H9 (cell line): ENCODE results near the gene KREMEN1. TPM values are rescaled to one million over a fixed set of nuclear protein-coding genes. Genes with fewer than 3 reads are reported as not detected.

ENCODE experiments used
- DNase-seq: peaks from one replicate; pipeline ENCODE4 v3.0.0-alpha.2; 2017
- H2AFZ ChIP-seq: one replicate; pipeline ENCODE4 v1.6.1; 2013; ENCODE audit warnings: mild to moderate bottlenecking, low read length, control low read depth, moderate library complexity
- H2AK5ac ChIP-seq: 2 replicates; pipeline ENCODE4 v1.6.1; 2013; ENCODE audit warnings: low read length, control low read depth, mixed read lengths; ENCODE audit not compliant: insufficient read length
- H2BK120ac ChIP-seq: one replicate; pipeline ENCODE4 v1.6.1; 2013; ENCODE audit warnings: low read depth, mild to moderate bottlenecking, low read length, control low read depth, inconsistent platforms; ENCODE audit not compliant: poor library complexity, severe bottlenecking
- H2BK12ac ChIP-seq: 2 replicates; pipeline ENCODE4 v1.6.1; 2013; ENCODE audit warnings: low read length, control low read depth, mixed read lengths, low read depth; ENCODE audit not compliant: insufficient read length
- H2BK15ac ChIP-seq: 2 replicates; pipeline ENCODE4 v1.6.1; 2013; ENCODE audit warnings: low read depth, low read length, control low read depth
- H2BK20ac ChIP-seq: one replicate; pipeline ENCODE4 v1.6.1; 2013; ENCODE audit warnings: low read depth, mild to moderate bottlenecking, low read length, control low read depth, inconsistent platforms; ENCODE audit not compliant: poor library complexity, severe bottlenecking
- H2BK5ac ChIP-seq: 2 replicates; pipeline ENCODE4 v1.6.1; 2013; ENCODE audit warnings: low read length, control low read depth, mixed read lengths; ENCODE audit not compliant: insufficient read length
- H3K14ac ChIP-seq: 2 replicates; pipeline ENCODE4 v1.6.1; 2013; ENCODE audit warnings: low read length, control low read depth; ENCODE audit not compliant: insufficient read depth
- H3K18ac ChIP-seq: 2 replicates; pipeline ENCODE4 v1.6.1; 2013; ENCODE audit warnings: low read depth, mild to moderate bottlenecking, mixed read lengths, low read length, control low read depth; ENCODE audit not compliant: insufficient read length
- H3K23ac ChIP-seq: 2 replicates; pipeline ENCODE4 v1.6.1; 2013; ENCODE audit warnings: low read length, control low read depth, mixed read lengths, low read depth; ENCODE audit not compliant: insufficient read length
- H3K23me2 ChIP-seq: 2 replicates; pipeline ENCODE4 v1.6.1; 2013; ENCODE audit warnings: low read depth, mild to moderate bottlenecking, mixed read lengths, low read length, control low read depth; ENCODE audit not compliant: insufficient read length, poor library complexity, severe bottlenecking
- H3K27ac ChIP-seq: 2 replicates; pipeline ENCODE4 v1.5.1; 2013; ENCODE audit warnings: low read length, control low read depth, mixed read lengths, low read depth; ENCODE audit not compliant: insufficient read length
- H3K27me3 ChIP-seq: 2 replicates; pipeline ENCODE4 v1.6.1; 2013; ENCODE audit warnings: low read length, control low read depth, inconsistent platforms; ENCODE audit not compliant: insufficient read depth
- H3K4ac ChIP-seq: 2 replicates; pipeline ENCODE4 v1.6.1; 2013; ENCODE audit warnings: low read depth, mild to moderate bottlenecking, control low read depth, inconsistent platforms, low read length, moderate library complexity
- H3K4me1 ChIP-seq: 2 replicates; pipeline ENCODE4 v1.6.1; 2013; ENCODE audit warnings: low read length, control low read depth, inconsistent platforms; ENCODE audit not compliant: insufficient read depth
- H3K4me2 ChIP-seq: 2 replicates; pipeline ENCODE4 v1.6.1; 2013; ENCODE audit warnings: low read length, control low read depth, mixed read lengths; ENCODE audit not compliant: insufficient read length, insufficient read depth
- H3K56ac ChIP-seq: 2 replicates; pipeline ENCODE4 v1.6.1; 2013; ENCODE audit warnings: low read depth, mild to moderate bottlenecking, mixed read lengths, low read length, control low read depth; ENCODE audit not compliant: insufficient read length
- H3K79me1 ChIP-seq: 2 replicates; pipeline ENCODE4 v1.6.1; 2013; ENCODE audit warnings: low read depth, mild to moderate bottlenecking, moderate library complexity, low read length, control low read depth, inconsistent platforms; ENCODE audit not compliant: insufficient read depth, poor library complexity, severe bottlenecking
- H3K79me2 ChIP-seq: 2 replicates; pipeline ENCODE4 v1.6.1; 2013; ENCODE audit warnings: low read length, control low read depth, inconsistent platforms; ENCODE audit not compliant: insufficient read depth
- H3K9ac ChIP-seq: 2 replicates; pipeline ENCODE4 v1.6.1; 2013; ENCODE audit warnings: low read length, control low read depth, mixed read lengths; ENCODE audit not compliant: insufficient read length; ENCODE audit errors: extremely low read depth
- H3K9me3 ChIP-seq: one replicate; pipeline ENCODE4 v1.6.1; 2013; ENCODE audit warnings: low read depth, low read length, inconsistent platforms; ENCODE audit not compliant: control insufficient read depth
- H3T11ph ChIP-seq: one replicate; pipeline ENCODE4 v1.6.1; 2013; ENCODE audit warnings: mild to moderate bottlenecking, low read length, control low read depth, inconsistent platforms
- H4K20me1 ChIP-seq: one replicate; pipeline ENCODE4 v1.6.1; 2013; ENCODE audit not compliant: control insufficient read depth, insufficient read length, insufficient read depth
- H4K5ac ChIP-seq: 2 replicates; pipeline ENCODE4 v1.6.1; 2013; ENCODE audit warnings: low read depth, mild to moderate bottlenecking, mixed read lengths, low read length, control low read depth; ENCODE audit not compliant: insufficient read length
- H4K8ac ChIP-seq: replicated peaks from 2 replicates; pipeline ENCODE4 v1.6.1; 2013; ENCODE audit warnings: low read length, control low read depth, mixed read lengths, low read depth; ENCODE audit not compliant: insufficient read length
- H4K91ac ChIP-seq: 2 replicates; pipeline ENCODE4 v1.6.1; 2013; ENCODE audit warnings: low read depth, mild to moderate bottlenecking, moderate library complexity, mixed read lengths, low read length, control low read depth; ENCODE audit not compliant: insufficient read length
- H3K27ac Mint-ChIP-seq, 3 experiments: 2 replicates in 2 of 3; 3 replicates in 1 of 3; pipeline ENCODE4 v1.8.0; 2020 to 2021; ENCODE audit warnings: mixed read lengths in 3 of 3, mild to moderate bottlenecking in 1 of 3, moderate library complexity in 1 of 3
- H3K27me3 Mint-ChIP-seq: 2 replicates; pipeline ENCODE4 v1.8.0; 2021; ENCODE audit warnings: low read depth, mild to moderate bottlenecking, moderate library complexity, mixed read lengths
- H3K36me3 Mint-ChIP-seq, 3 experiments: 2 replicates in 2 of 3; 3 replicates in 1 of 3; pipeline ENCODE4 v1.8.0; 2020 to 2021; ENCODE audit warnings: low read depth in 3 of 3, mixed read lengths in 3 of 3; ENCODE audit not compliant: insufficient read depth in 1 of 3
- H3K4me1 Mint-ChIP-seq, 2 experiments: 2 replicates each; pipeline ENCODE4 v1.8.0; 2020; ENCODE audit warnings: mixed read lengths in 2 of 2
- H3K4me3 Mint-ChIP-seq, 2 experiments: 2 replicates in 1 of 2; 3 replicates in 1 of 2; pipeline ENCODE4 v1.8.0; 2020 to 2021; ENCODE audit warnings: mild to moderate bottlenecking in 2 of 2, mixed read lengths in 2 of 2, moderate library complexity in 1 of 2
- H3K9me3 Mint-ChIP-seq, 2 experiments: 2 replicates in 1 of 2; 3 replicates in 1 of 2; pipeline ENCODE4 v1.8.0; 2020; ENCODE audit warnings: mild to moderate bottlenecking in 2 of 2, mixed read lengths in 2 of 2, moderate library complexity in 1 of 2
- WGBS: extraction: QIAGEN DNeasy Blood & Tissue Kit; methylation state at CpG from one replicate; pipeline ENCODE4 v1.1.7; 2013; ENCODE audit warnings: missing lambda C conversion rate, low lambda C conversion rate, mixed read lengths; ENCODE audit not compliant: insufficient read length; ENCODE audit errors: extremely low coverage; 5-methylcytosine and 5-hydroxymethylcytosine counted together
- total RNA-seq: library from RNA; stranded (reverse); gene quantifications from 2 replicates; pipeline ENCODE4 v1.2.1, GENCODE V29; 2021
- TF ChIP-seq, protein P1 (sequence below): fragments of 200-600 bp; sonication (generic); conservative IDR thresholded peaks from 3 replicates; pipeline ENCODE4 v1.8.0; 2021; ENCODE audit warnings: antibody characterized with exemption, mild to moderate bottlenecking

KREMEN1 gene
- total RNA-seq, 1 experiment from 2014 or later, result 2.4 TPM

GRCh38 chr22:29209624-29209929 is 136.7 kb downstream of the KREMEN1 start:
- Histone ChIP-seq H2AFZ (no peak overlapping the region), H2BK120ac (no peak overlapping the region), H3K4me2 (no peak overlapping the region), H3K4me1 (no peaks in the 10 kb centered on the region; the same call in 1 of the 2 replicates), H3K27ac (no peak overlapping the region), H3K79me2 (no peaks in the 10 kb centered on the region), H2BK15ac (no peak overlapping the region), H2AK5ac (no peak overlapping the region), H4K20me1 (no peaks in the 10 kb centered on the region), H4K8ac (no peak overlapping the region), H3K4ac (no peak overlapping the region), H3K9me3 (no peaks in the 10 kb centered on the region), H3T11ph (no peak overlapping the region), H3K56ac (no peak overlapping the region), H4K5ac (no peak overlapping the region), H3K14ac (no peak overlapping the region), H2BK5ac (no peak overlapping the region), H4K91ac (no peak overlapping the region), H3K18ac (no peak overlapping the region), H3K27me3 (no peaks in the 10 kb centered on the region), H3K23ac (no peak overlapping the region), H2BK12ac (no peak overlapping the region), H3K79me1 (no peaks in the 10 kb centered on the region), H3K9ac (no peak overlapping the region), H3K23me2 (peaks cover 4% of the 10 kb centered on the region), H2BK20ac (no peak overlapping the region)
- Mint-ChIP-seq H3K9me3 (no peaks in the 10 kb centered on the region; a peak in 1 of 5 replicates), H3K4me3 (no peak overlapping the region), H3K27me3 (peaks cover 22% of the 10 kb centered on the region), H3K36me3 (no peaks in the 10 kb centered on the region; a peak in 1 of 7 replicates), H3K4me1 (peaks cover 16 to 32% of the 10 kb centered on the region in 2 experiments), H3K27ac (0 out of 7 replicates have a peak overlapping the region, but pooled peaks of 1 of the 3 experiments have one; percentile 7)
- no CpG with 5 or more reads among the region's 3 CpGs for WGBS
- DNase-seq, result peak; percentile 57
- TF ChIP-seq, protein P1, sequence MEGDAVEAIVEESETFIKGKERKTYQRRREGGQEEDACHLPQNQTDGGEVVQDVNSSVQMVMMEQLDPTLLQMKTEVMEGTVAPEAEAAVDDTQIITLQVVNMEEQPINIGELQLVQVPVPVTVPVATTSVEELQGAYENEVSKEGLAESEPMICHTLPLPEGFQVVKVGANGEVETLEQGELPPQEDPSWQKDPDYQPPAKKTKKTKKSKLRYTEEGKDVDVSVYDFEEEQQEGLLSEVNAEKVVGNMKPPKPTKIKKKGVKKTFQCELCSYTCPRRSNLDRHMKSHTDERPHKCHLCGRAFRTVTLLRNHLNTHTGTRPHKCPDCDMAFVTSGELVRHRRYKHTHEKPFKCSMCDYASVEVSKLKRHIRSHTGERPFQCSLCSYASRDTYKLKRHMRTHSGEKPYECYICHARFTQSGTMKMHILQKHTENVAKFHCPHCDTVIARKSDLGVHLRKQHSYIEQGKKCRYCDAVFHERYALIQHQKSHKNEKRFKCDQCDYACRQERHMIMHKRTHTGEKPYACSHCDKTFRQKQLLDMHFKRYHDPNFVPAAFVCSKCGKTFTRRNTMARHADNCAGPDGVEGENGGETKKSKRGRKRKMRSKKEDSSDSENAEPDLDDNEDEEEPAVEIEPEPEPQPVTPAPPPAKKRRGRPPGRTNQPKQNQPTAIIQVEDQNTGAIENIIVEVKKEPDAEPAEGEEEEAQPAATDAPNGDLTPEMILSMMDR, result no peak
